Suprapubic skin (tissue), 4 donors: ENCODE measurements around the gene AARSD1. TPM values are rescaled to one million over a fixed set of nuclear protein-coding genes. Genes with fewer than 3 reads are reported as not detected.

Experiments
- DNase-seq, 2 donors: peaks; one replicate each; pipeline ENCODE4 v3.0.0-alpha.2; 2019; ENCODE audit warnings: low spot score in 2 of 2
- H3K27ac ChIP-seq: fragments of 200-600 bp; sonication (generic); one replicate; pipeline ENCODE4 v1.5.1; 2019
- H3K27me3 ChIP-seq: fragments of 200-600 bp; sonication (generic); one replicate; pipeline ENCODE4 v1.5.1; 2019
- H3K36me3 ChIP-seq: fragments of 200-600 bp; sonication (generic); one replicate; pipeline ENCODE4 v1.5.1; 2019
- H3K4me1 ChIP-seq: fragments of 200-600 bp; sonication (generic); one replicate; pipeline ENCODE4 v1.5.1; 2019
- H3K4me3 ChIP-seq: fragments of 200-600 bp; sonication (generic); one replicate; pipeline ENCODE4 v1.5.1; 2019; ENCODE audit warnings: mild to moderate bottlenecking
- H3K9me3 ChIP-seq: fragments of 200-600 bp; sonication (generic); one replicate; pipeline ENCODE4 v1.5.1; 2019
- EP300 ChIP-seq: sonication (generic); formaldehyde crosslinking; IDR thresholded peaks from one replicate; pipeline ENCODE4 v1.6.1; 2017; ENCODE audit warnings: antibody characterized with exemption
- POLR2A ChIP-seq, 2 donors: fragments of 450-650 bp; IDR thresholded peaks; one replicate each; pipeline ENCODE4 v1.6.1; 2017; ENCODE audit warnings: antibody characterized with exemption in 2 of 2, mild to moderate bottlenecking in 2 of 2, moderate library complexity in 2 of 2
- POLR2AphosphoS5 ChIP-seq, 3 donors: sonication (generic); formaldehyde crosslinking; IDR thresholded peaks; one replicate each; pipeline ENCODE4 v1.6.1; 2017; ENCODE audit warnings: antibody characterized with exemption in 3 of 3
- WGBS: methylation state at CpG from one replicate; pipeline ENCODE4 v1.1.5; 2018; 5-methylcytosine and 5-hydroxymethylcytosine counted together
- total RNA-seq, 4 donors: library from RNA; depleted of rRNA; stranded (reverse); fragments of >200 nt; gene quantifications; one replicate each; pipeline ENCODE4 v1.1.0, GENCODE V29; 2016
- TF ChIP-seq, protein P1 (sequence below), 2 donors: fragments of 200-600 bp in 1 of 2; fragments of 450-650 bp in 1 of 2; sonication (generic) in 1 of 2; IDR thresholded peaks; one replicate each; pipeline ENCODE4 v1.5.1; 2016 to 2019; ENCODE audit warnings: antibody characterized with exemption in 2 of 2, mild to moderate bottlenecking in 1 of 2, moderate library complexity in 1 of 2

AARSD1 gene
- total RNA-seq, 4 donors from 2014 or later, result 13.6 to 25.1 (median 16.9) TPM

DNA sequence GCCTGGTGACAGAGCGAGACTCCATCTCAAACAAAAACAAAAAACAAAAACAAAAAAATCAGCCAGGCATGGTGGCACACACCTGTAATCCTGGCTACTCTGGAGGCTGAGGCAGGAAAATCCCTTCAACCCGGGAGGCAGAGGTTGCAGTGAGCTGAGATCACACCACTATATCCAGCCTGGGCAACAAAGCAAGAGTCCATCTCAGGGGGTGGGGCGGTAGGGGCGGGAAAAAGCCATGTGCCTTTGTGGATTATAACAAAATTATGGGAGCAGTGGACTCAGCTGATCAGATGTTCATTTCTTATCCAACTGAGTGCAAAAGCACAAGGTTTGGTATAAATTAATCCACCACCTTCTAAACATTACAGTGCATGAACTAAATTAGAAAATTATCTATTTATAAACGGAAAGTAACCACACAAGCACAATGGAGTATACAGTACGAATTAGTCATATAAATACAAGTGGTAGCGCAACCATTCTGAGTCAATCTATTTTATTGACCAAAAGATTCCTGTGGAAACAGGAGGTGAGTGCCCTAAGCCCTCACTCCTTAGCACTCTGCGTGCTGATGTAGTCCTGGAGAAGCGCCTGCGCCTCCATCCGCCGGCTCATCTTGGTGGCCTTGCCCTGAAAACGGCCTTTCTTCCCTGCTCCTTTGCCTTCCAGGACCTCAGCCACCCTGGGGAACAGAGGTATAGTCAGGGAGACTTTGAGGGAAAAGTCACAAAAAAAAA lies 14.0 kb downstream of the AARSD1 start:
- H3K4me3 ChIP-seq, result no peak overlapping the region
- 89% methylated on average over 13 of the region's 13 CpGs for WGBS
- H3K36me3 ChIP-seq, result peaks cover 73% of the 10 kb centered on the region
- no peak overlapping the region for H3K27ac ChIP-seq
- no peaks in the 10 kb centered on the region for H3K9me3 ChIP-seq
- TF ChIP-seq POLR2A (IDR thresholded peaks at IDR 0.05) (no peak), POLR2AphosphoS5 (IDR thresholded peaks at IDR 0.05) (no peak), EP300 (no peak)
- TF ChIP-seq, protein P1, sequence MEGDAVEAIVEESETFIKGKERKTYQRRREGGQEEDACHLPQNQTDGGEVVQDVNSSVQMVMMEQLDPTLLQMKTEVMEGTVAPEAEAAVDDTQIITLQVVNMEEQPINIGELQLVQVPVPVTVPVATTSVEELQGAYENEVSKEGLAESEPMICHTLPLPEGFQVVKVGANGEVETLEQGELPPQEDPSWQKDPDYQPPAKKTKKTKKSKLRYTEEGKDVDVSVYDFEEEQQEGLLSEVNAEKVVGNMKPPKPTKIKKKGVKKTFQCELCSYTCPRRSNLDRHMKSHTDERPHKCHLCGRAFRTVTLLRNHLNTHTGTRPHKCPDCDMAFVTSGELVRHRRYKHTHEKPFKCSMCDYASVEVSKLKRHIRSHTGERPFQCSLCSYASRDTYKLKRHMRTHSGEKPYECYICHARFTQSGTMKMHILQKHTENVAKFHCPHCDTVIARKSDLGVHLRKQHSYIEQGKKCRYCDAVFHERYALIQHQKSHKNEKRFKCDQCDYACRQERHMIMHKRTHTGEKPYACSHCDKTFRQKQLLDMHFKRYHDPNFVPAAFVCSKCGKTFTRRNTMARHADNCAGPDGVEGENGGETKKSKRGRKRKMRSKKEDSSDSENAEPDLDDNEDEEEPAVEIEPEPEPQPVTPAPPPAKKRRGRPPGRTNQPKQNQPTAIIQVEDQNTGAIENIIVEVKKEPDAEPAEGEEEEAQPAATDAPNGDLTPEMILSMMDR (IDR thresholded peaks at IDR 0.05), result no peak
- H3K4me1 ChIP-seq, result peaks cover 4% of the 10 kb centered on the region
- no peak for DNase-seq
- H3K27me3 ChIP-seq, result no peaks in the 10 kb centered on the region

DNA sequence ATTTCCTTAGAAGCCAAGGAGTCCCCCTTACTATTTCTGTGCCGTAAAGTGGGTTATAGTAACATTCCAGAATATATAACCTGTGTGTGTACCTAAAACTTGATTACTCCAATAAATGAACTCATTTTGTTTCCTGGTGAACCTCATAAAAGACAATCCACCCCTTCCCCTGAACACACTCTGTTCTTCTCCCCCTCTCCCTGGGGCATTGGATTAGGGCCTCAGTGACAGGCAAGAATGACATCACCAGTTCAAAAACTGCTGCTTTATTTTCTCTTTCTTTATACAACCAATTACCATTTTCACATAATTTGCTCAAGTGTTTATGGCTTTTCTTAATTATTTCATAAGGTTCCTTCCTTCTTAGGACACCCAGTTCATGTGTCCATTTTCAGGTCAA lies 17.4 kb downstream of the AARSD1 start:
- no peak overlapping the region for H3K4me3 ChIP-seq
- H3K9me3 ChIP-seq, result no peaks in the 10 kb centered on the region
- TF ChIP-seq, protein P1 (IDR thresholded peaks at IDR 0.05), result no peak
- TF ChIP-seq POLR2A (IDR thresholded peaks at IDR 0.05) (no peak), POLR2AphosphoS5 (IDR thresholded peaks at IDR 0.05) (no peak), EP300 (no peak)
- peaks cover 4% of the 10 kb centered on the region for H3K4me1 ChIP-seq
- H3K36me3 ChIP-seq, result peaks cover 39% of the 10 kb centered on the region
- WGBS, result 89% methylated on average over 1 of the region's 1 CpG
- no peak for DNase-seq
- no peak overlapping the region for H3K27ac ChIP-seq
- H3K27me3 ChIP-seq, result no peaks in the 10 kb centered on the region

DNA sequence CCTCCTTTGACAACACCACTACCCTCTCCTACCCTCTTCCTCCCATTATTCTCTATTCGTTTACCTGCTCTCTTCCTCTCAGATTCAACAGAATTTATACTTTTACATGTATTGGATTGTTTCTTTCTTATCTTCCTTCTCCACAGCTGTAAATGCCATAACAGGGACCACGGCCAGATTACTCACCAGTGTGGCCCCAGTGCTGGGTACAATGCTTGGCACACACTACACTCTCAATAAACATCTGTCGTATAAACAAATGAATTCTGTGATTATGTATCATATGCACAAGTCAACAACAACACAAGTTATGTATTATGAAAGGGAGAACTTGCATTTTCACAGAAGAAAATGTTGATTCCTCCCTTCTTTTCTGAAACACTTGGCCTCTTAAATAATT lies 20.0 kb downstream of the AARSD1 start:
- Histone ChIP-seq H3K9me3 (no peaks in the 10 kb centered on the region), H3K36me3 (peaks cover 13% of the 10 kb centered on the region), H3K4me1 (peaks cover 4% of the 10 kb centered on the region), H3K27me3 (no peaks in the 10 kb centered on the region), H3K4me3 (no peak overlapping the region), H3K27ac (no peak overlapping the region)
- DNase-seq, result no peak
- TF ChIP-seq POLR2AphosphoS5 (IDR thresholded peaks at IDR 0.05) (no peak), EP300 (no peak), POLR2A (IDR thresholded peaks at IDR 0.05) (no peak)
- TF ChIP-seq, protein P1 (IDR thresholded peaks at IDR 0.05), result no peak
- WGBS, result 51% methylated on average over 3 of the region's 3 CpGs

DNA sequence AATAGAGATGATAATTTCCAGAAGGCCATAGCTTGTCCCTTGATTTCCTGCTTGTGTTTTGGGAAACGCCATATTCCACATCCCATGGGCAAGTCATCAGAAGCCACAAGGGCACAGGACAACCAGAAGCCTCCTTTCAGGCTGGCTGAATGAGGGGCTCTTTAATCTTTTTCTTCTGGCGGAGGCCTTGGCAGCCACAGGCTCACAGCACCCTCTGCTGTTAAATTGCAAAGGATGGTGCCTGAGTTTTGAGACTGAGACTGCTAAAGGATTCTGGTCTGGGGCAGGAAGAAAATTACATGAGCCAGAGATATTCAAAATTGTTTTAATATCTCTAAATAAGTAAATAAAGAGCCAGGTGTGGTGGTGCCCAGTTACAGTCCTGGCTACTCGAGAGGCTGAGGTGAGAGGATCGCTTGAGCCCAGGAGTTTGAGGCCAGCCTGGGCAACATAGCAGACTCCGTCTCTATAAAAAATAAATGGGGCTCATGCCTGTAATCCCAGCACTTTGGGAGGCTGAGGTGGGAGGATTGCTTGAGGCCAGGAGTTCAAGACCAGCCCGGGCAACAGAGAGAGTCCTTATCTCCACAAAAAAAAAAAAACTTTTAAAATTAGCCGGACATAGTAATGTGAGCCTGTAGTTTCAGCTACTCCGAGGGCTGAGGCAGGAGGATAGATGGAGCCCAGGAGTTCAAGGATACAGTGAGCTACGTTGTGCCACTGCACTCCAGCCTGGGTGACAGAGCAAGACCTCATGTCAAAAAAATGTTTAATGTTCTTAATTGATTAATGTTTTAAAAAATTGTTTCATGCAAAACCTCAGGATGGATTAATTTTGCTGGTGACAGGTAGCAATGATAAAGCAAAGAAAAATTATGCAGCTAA lies 26.3 kb downstream of the AARSD1 start:
- no peaks in the 10 kb centered on the region for H3K9me3 ChIP-seq
- H3K4me3 ChIP-seq, result no peak overlapping the region
- no peak for DNase-seq
- no peak for TF ChIP-seq POLR2A (IDR thresholded peaks at IDR 0.05)
- TF ChIP-seq, protein P1 (IDR thresholded peaks at IDR 0.05), result peak in 1 of 2 donors; percentile 23
- no peaks in the 10 kb centered on the region for H3K27me3 ChIP-seq
- WGBS, result 52% methylated on average over 9 of the region's 9 CpGs
- no peaks in the 10 kb centered on the region for H3K4me1 ChIP-seq
- no peak overlapping the region for H3K27ac ChIP-seq
- H3K36me3 ChIP-seq, result no peaks in the 10 kb centered on the region

DNA sequence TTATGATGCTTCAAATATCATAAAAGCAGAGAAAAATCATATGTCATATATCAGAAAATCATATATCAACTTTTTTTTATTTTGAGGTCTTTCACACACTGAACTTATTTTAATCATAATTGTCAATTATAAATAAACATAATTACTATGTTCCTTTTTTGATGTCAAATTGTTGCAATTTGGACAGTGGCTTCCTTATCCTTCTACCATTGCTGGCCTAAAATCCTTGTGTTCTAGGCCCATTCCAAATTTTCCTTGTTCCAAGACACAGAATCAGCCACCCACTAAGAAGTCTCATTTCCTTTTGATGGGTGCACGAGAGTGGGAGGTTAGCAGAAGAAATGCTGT lies 34.8 kb downstream of the AARSD1 start:
- Histone ChIP-seq H3K4me1 (peaks cover 11% of the 10 kb centered on the region), H3K36me3 (no peaks in the 10 kb centered on the region), H3K9me3 (no peaks in the 10 kb centered on the region), H3K27ac (no peak overlapping the region), H3K27me3 (no peaks in the 10 kb centered on the region), H3K4me3 (no peak overlapping the region)
- no peak for DNase-seq
- WGBS, result 94% methylated on average over 1 of the region's 1 CpG
- TF ChIP-seq, protein P1 (IDR thresholded peaks at IDR 0.05), result no peak
- TF ChIP-seq POLR2AphosphoS5 (IDR thresholded peaks at IDR 0.05) (no peak), POLR2A (IDR thresholded peaks at IDR 0.05) (no peak), EP300 (no peak)
